T1000 (cell line): ENCODE results near the gene KIAA1755.

Experiments
- DNase-seq: peaks from one replicate; lab custom pipeline; 2025; ENCODE audit warnings: mixed read lengths; lab: John Stamatoyannopoulos, UW

The KIAA1755 gene

GRCh38 chr20:38184101-38184500 is 76.4 kb downstream of the KIAA1755 start:
- no peak for DNase-seq

- no peak for DNase-seq
These were observed 78.6 kb downstream of the KIAA1755 start for GRCh38 chr20:38181971-38182370.

- peak; percentile 22 for DNase-seq
These were observed 79.2 kb downstream of the KIAA1755 start for GRCh38 chr20:38181207-38181801.

- DNase-seq = no peak
These were observed 79.8 kb downstream of the KIAA1755 start for GRCh38 chr20:38180781-38181180.

- no peak for DNase-seq
These were observed 80.7 kb downstream of the KIAA1755 start for GRCh38 chr20:38179846-38180245.

GRCh38 chr20:38178581-38178980 is 82.0 kb downstream of the KIAA1755 start:
- no peak for DNase-seq

GRCh38 chr20:38178065-38178491 is 82.5 kb downstream of the KIAA1755 start:
- DNase-seq = no peak

GRCh38 chr20:38177201-38177600 is 83.3 kb downstream of the KIAA1755 start:
- DNase-seq = no peak

- no peak for DNase-seq
These were observed 85.0 kb downstream of the KIAA1755 start for GRCh38 chr20:38175304-38176180.

GRCh38 chr20:38173237-38174156 is 87.0 kb downstream of the KIAA1755 start:
- DNase-seq = peak; percentile 50

- no peak for DNase-seq
These were observed 88.1 kb downstream of the KIAA1755 start for GRCh38 chr20:38172408-38172807.

GRCh38 chr20:38171675-38172043 is 88.9 kb downstream of the KIAA1755 start:
- no peak for DNase-seq

GRCh38 chr20:38170826-38171674 is 89.5 kb downstream of the KIAA1755 start:
- no peak for DNase-seq

GRCh38 chr20:38170219-38170825 is 90.2 kb downstream of the KIAA1755 start:
- no peak for DNase-seq

GRCh38 chr20:38169636-38170193 is 90.8 kb downstream of the KIAA1755 start:
- DNase-seq = no peak

GRCh38 chr20:38168791-38169589 is 91.5 kb downstream of the KIAA1755 start:
- no peak for DNase-seq

- peak; percentile 37 for DNase-seq
These were observed 92.4 kb downstream of the KIAA1755 start for GRCh38 chr20:38167851-38168760.

- no peak for DNase-seq
These were observed 93.1 kb downstream of the KIAA1755 start for GRCh38 chr20:38167328-38167850.
